SK-N-SH treated with all-trans-retinoic acid at 6 μM for 48 hours (cell line): ENCODE results near the gene BCAT1.
"Not testable (repeated sequence)": the region's sequence is repeated elsewhere in the genome, so short reads cannot be mapped to it uniquely, and the experiment has no call there.

Source experiments
- ATAC-seq: fragments of 200-7000 bp; cut with Tn5 transposase; 3 replicates; pipeline ENCODE4 v1.9.1; 2020; ENCODE audit warnings: mild to moderate bottlenecking, moderate library complexity
- ARNTL ChIP-seq: fragments of 450-650 bp; formaldehyde crosslinking; IDR thresholded peaks from 2 replicates; pipeline ENCODE4 v1.5.0; 2020; ENCODE audit warnings: low read depth, mild to moderate bottlenecking, moderate library complexity, borderline replicate concordance
- BACH2 ChIP-seq: fragments of 250-450 bp; sonication (Bioruptor Pico); IDR thresholded peaks from 2 replicates; pipeline ENCODE4 v1.9.0; 2021; ENCODE audit warnings: mild to moderate bottlenecking, borderline replicate concordance
- CREB5 ChIP-seq: fragments of 250-450 bp; sonication (Bioruptor Pico); IDR thresholded peaks from 2 replicates; pipeline ENCODE4 v1.5.1; 2020; ENCODE audit warnings: low read depth, mild to moderate bottlenecking, moderate library complexity
- CSDC2 ChIP-seq: fragments of 250-450 bp; sonication (Bioruptor Pico); IDR thresholded peaks from 2 replicates; pipeline ENCODE4 v1.5.0; 2020; ENCODE audit warnings: mild to moderate bottlenecking, moderate library complexity
- GLIS3 ChIP-seq: fragments of 250-450 bp; sonication (Bioruptor Pico); IDR thresholded peaks from 2 replicates; pipeline ENCODE4 v1.5.0; 2020; ENCODE audit warnings: mild to moderate bottlenecking, moderate library complexity
- ISL1 ChIP-seq: fragments of 250-450 bp; sonication (Bioruptor Pico); IDR thresholded peaks from 2 replicates; pipeline ENCODE4 v2.1.2; 2022; ENCODE audit warnings: mild to moderate bottlenecking, moderate library complexity
- RARB ChIP-seq: fragments of 250-450 bp; sonication (Bioruptor Pico); IDR thresholded peaks from 2 replicates; pipeline ENCODE4 v1.8.0; 2021; ENCODE audit warnings: mild to moderate bottlenecking, moderate library complexity
- TSHZ2 ChIP-seq: fragments of 250-450 bp; sonication (Bioruptor Pico); IDR thresholded peaks from 2 replicates; pipeline ENCODE4 v1.5.0; 2020; ENCODE audit warnings: mild to moderate bottlenecking, moderate library complexity
- ZC3H10 ChIP-seq: fragments of 250-450 bp; sonication (Bioruptor Pico); IDR thresholded peaks from 2 replicates; pipeline ENCODE4 v1.5.1; 2021; ENCODE audit warnings: mild to moderate bottlenecking, moderate library complexity
- ZFP3 ChIP-seq: fragments of 250-450 bp; sonication (Bioruptor Pico); IDR thresholded peaks from 2 replicates; pipeline ENCODE4 v1.5.0; 2020; ENCODE audit warnings: mild to moderate bottlenecking, moderate library complexity
- ZNF565 ChIP-seq: fragments of 450-650 bp; formaldehyde crosslinking; conservative IDR thresholded peaks from 2 replicates; pipeline ENCODE4 v1.5.0; 2020; ENCODE audit warnings: low read depth, mild to moderate bottlenecking, moderate library complexity
- ZNF70 ChIP-seq: fragments of 450-650 bp; formaldehyde crosslinking; IDR thresholded peaks from 2 replicates; pipeline ENCODE4 v1.5.0; 2020; ENCODE audit warnings: mild to moderate bottlenecking, moderate library complexity
- ZNF8 ChIP-seq: fragments of 450-650 bp; formaldehyde crosslinking; IDR thresholded peaks from 2 replicates; pipeline ENCODE4 v1.5.0; 2020; ENCODE audit warnings: mild to moderate bottlenecking, moderate library complexity
- TF ChIP-seq, protein P1 (sequence below): fragments of 250-450 bp; sonication (Bioruptor Pico); IDR thresholded peaks from 2 replicates; pipeline ENCODE4 v1.8.0; 2020; ENCODE audit warnings: mild to moderate bottlenecking, moderate library complexity, borderline replicate concordance

BCAT1 gene

GRCh38 chr12:24853094-24853493, 95.8 kb downstream of the BCAT1 start (continued):
- TF ChIP-seq ZFP3 (CRISPR knock-in tag) (no peak), BACH2 (CRISPR knock-in tag) (no peak), ZNF565 (CRISPR knock-in tag) (no peak), ISL1 (no peak)

DNA sequence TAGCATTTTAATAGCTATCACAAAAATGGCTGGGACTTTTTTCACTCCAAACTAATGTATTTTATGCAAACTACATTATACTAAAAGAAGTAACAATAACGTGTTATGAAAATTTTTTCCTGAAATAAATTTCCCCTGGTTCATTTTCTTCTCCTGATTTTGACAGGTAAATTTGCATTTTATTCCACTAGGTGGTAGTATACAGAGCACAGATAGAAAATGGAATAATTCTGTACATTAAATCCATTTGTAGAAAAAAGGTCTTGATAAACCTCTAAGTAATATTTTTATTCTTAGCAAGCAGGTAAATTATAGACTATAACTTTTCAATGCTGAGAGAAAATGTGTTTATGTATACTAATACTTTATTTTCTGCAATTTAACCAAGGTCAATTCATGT, 96.5 kb downstream of the BCAT1 start:
- ATAC-seq = no peak
- TF ChIP-seq CREB5 (CRISPR knock-in tag) = no peak
- TF ChIP-seq RARB (CRISPR knock-in tag) = no peak

GRCh38 chr12:24851883-24852282, 97.0 kb downstream of the BCAT1 start:
- not testable (repeated sequence) for ATAC-seq

DNA sequence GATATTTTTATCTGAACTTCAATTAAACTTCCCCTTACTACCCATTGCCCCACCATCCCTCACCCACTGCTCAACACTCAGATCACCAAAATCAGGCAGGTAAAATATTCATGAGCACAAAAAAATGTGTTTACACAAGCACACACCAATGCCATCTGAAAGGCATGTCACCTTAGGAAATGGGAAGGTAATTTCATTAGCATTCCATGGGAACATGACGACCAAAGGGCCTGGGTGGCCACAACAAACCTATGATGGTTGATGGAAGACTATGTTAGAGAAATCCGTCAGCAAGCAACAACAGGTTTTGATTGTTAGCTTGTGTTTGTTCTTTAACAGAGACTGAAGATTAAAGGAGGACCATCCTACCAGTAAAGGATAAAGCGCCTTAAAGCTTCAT, 97.6 kb downstream of the BCAT1 start:
- ATAC-seq = no peak
- TF ChIP-seq TSHZ2 (no peak), GLIS3 (CRISPR knock-in tag) (no peak), BACH2 (CRISPR knock-in tag) (no peak), CREB5 (CRISPR knock-in tag) (no peak), ZNF8 (CRISPR knock-in tag) (no peak), ISL1 (no peak)
- TF ChIP-seq, protein P1, sequence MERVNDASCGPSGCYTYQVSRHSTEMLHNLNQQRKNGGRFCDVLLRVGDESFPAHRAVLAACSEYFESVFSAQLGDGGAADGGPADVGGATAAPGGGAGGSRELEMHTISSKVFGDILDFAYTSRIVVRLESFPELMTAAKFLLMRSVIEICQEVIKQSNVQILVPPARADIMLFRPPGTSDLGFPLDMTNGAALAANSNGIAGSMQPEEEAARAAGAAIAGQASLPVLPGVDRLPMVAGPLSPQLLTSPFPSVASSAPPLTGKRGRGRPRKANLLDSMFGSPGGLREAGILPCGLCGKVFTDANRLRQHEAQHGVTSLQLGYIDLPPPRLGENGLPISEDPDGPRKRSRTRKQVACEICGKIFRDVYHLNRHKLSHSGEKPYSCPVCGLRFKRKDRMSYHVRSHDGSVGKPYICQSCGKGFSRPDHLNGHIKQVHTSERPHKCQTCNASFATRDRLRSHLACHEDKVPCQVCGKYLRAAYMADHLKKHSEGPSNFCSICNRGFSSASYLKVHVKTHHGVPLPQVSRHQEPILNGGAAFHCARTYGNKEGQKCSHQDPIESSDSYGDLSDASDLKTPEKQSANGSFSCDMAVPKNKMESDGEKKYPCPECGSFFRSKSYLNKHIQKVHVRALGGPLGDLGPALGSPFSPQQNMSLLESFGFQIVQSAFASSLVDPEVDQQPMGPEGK = no peak

- TF ChIP-seq ISL1 (no peak), TSHZ2 (no peak), ZNF70 (CRISPR knock-in tag) (no peak), CSDC2 (CRISPR knock-in tag) (no peak)
- no peak for ATAC-seq
Measured at GRCh38 chr12:24850496-24850895, 98.4 kb downstream of the BCAT1 start.

GRCh38 chr12:24848941-24849477, 99.9 kb downstream of the BCAT1 start:
- no peak for ATAC-seq
- TF ChIP-seq ARNTL (CRISPR knock-in tag) = no peak
- TF ChIP-seq ZC3H10 (CRISPR knock-in tag) = no peak
- TF ChIP-seq, all 23 proteins: peak for 0
